Frontal cortex (tissue), 4 donors: ENCODE results near the gene FOXN3. TPM values are rescaled to one million over a fixed set of nuclear protein-coding genes. Genes with fewer than 3 reads are reported as not detected.

Experiments used
- DNase-seq, 2 donors: peaks; one replicate each; pipeline ENCODE4 v3.0.0; 2012; ENCODE audit warnings: low spot score in 2 of 2
- FAIRE-seq: peaks from 2 replicates; lab custom pipeline; 2012; peaks lifted over from hg19 to GRCh38; lab: Jason Lieb, UNC
- total RNA-seq: library from RNA; depleted of rRNA; stranded (reverse); fragments of >200 nt; gene quantifications from one replicate; pipeline ENCODE4 v1.2.3, GENCODE V29; 2014
- donor health status: control.
- donor health status: control.
- donor health status: control.

Gene FOXN3
- total RNA-seq, 1 donor from 2014 or later, result 24.1 TPM

GRCh38 chr14:89368490-89369477 lies 48.2 kb downstream of the FOXN3 start:
- no peak for DNase-seq
- FAIRE-seq, result no peak

GRCh38 chr14:89367779-89368120 lies 49.3 kb downstream of the FOXN3 start:
- no peak for FAIRE-seq
- no peak for DNase-seq

- DNase-seq (no peak), FAIRE-seq (no peak)
These were observed 49.9 kb downstream of the FOXN3 start for GRCh38 chr14:89366864-89367778.

DNA sequence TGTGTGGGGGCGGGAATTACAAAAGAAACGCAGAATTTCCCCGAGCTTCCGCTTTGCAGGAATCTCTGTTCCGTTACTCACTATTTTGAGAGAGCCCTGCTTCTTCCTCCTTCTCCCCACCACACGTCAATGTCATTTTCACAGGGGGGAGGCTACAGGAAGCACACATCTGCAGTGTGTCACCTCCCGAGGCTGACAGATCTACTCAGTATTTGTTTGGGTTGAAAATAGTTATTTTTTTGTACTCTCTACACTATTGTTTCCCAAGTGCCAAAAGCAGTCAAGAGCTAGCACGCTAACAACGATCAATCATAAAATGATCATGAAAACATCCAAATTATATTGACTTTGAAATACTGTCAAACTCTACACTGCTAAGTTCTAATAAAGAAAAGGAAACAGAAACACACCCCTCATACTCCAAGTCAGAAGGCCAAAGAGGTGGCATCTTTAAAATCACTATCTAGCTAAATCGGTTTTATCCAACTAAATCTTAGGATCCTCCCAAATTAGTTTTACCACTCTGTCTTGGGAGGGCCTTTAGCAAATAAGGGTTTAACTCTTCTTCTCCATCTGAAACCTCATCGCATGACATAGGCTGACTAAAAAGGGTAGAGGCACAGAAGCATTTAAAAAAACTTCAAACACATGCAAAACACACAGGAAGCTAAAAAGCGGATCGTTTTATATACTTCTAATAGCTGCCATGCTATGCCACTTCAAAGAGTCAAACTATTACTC lies 51.8 kb downstream of the FOXN3 start:
- DNase-seq, result no peak
- FAIRE-seq, result no peak

GRCh38 chr14:89364316-89364715 lies 52.7 kb downstream of the FOXN3 start:
- no peak for DNase-seq
- no peak for FAIRE-seq

DNA sequence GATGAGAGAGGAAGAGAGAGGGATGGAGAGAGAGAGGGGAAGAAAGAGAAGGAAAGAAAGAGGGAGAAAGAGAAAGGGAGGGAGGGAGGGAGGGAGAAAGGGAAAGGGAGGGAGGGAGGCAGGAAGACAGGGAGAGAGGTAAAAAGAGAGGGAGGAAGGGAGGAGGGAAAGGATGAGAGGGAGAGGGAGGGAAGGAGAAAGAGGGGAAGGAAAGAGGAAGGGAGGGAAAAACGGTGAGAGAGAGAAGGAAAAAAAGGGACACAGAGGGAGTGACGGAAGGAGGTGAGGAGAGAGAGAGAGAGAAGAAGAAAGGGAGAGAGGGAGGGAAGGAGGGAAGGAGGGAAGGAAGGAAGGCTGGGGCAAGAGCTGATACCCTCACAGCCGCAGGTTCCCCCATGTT lies 56.8 kb downstream of the FOXN3 start:
- DNase-seq, result no peak
- no peak for FAIRE-seq

GRCh38 chr14:89359477-89360222 lies 57.4 kb downstream of the FOXN3 start:
- peak in 1 of 2 donors; percentile 36 for DNase-seq
- FAIRE-seq, result no peak

DNA sequence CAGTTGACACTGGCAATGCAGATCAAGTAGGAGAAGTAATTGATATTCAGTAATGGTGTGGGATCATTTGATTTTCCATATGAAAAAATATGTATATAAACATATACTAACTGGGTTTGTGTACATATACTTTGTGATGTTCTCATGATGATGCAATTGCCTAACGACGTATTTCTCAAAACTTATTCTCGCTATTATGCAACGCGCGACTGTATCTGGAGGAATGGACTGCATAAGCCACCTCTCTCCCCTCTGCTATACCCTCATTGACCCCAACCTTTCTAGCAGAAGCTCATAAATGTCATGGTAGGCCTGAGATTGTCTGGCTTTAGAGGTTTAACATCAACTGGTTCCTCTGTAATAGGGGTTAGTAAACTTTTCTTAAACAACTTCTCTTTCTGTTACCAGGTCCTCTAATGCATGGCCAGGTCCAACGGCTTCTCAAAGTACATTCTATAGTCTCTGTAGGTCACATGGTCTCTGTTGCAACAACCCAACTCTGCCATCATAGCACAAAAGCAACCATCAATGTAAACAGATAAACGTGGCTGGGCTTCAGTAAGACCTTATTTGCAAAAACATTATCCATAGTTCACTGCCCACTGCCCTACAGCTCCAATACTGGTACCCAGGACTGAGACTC lies 59.3 kb downstream of the FOXN3 start:
- FAIRE-seq (no peak), DNase-seq (no peak)

- no peak for DNase-seq
- FAIRE-seq, result no peak
These were observed 60.1 kb downstream of the FOXN3 start for GRCh38 chr14:89356927-89357326.

DNA sequence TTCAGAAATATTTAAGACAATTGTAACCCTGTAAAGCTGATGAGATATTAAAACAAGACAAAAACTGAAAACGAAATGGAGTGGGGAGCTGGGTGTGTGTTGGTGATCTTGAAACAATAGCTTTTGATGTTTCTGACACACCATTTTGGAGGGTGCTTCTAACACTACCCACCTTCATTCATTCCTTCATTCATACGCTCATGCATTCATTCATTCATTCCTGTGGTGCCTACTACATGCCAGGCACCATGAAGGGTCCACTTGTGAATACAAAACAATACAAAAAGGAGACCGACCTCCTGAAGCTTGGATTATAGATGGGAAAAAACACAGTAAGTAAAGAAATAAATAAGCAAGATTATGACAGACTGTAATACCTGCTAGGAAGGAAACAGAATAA lies 60.5 kb downstream of the FOXN3 start:
- no peak for DNase-seq
- FAIRE-seq, result no peak

DNA sequence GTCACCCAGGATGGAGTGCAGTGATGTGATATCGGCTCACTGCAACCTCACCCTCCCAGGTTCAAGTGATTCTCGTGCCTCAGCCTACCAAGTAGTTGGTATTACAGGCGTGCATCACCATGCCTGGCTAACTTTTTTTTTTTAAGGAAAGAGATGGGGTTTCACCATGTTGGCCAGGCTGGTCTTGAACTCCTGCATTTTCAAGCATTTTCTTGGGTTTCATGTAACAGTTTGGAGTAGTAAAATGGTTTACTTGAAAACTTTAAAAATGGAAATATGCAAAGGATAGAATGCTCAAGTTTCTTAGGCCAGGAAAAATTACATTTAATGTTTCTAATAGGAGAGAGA lies 63.3 kb downstream of the FOXN3 start:
- DNase-seq (no peak), FAIRE-seq (no peak)

GRCh38 chr14:89352976-89353765 lies 63.9 kb downstream of the FOXN3 start:
- FAIRE-seq (no peak), DNase-seq (no peak)

DNA sequence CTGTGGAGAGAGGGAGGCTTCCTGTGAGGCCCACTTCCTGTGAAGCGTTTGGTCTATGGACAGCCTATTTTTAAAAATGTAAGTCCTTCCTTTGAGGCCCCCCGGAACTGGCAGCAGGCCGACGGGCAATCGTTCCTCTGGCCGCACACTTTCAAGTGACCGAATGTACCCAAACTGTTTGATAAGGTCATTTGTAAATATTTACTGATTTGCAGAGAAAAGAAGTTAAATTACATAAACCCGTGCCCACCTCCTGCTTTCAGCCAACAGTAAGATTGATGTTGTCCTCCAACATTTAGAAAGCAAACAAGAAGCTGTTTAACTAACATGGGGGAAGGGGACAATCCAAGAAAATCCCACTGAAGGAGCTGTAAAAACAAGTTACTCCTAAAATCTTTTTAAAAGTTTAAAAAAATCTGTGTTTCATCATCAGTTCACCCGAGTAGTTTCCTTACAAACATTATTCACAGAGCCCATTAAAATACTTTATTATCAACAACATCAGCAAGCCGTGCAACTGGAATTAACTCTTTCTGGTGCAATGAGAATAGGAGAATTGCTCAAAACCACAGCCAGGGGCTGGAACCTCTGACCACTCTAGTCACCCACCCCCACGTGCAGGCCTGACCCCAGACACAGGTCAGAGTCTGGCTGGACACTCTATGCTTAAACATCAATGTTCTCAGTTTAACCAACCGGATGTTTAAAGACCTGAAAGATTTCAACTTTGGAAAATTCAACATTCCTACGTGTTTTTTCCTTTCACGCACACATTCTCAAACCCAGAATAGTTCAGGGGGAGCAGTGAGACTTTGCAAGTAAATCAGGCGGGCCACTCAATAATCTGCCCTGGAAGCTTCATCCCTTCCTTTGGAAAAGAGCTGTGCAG lies 65.3 kb downstream of the FOXN3 start:
- FAIRE-seq (no peak), DNase-seq (no peak)

DNA sequence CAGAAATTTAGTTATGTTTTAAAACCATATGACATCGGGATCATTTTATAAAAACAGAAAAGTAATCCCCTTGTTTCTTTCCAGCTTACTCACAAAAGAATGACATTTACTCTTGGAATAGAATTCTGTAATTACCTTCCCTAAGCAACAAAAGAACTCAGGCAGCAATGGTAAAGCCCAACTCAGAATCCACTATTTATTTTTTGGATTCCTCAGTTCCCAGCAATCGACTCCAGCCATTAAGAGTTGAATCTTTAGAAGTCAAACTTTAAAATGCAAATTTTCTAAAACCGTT lies 65.9 kb downstream of the FOXN3 start:
- DNase-seq, result no peak
- no peak for FAIRE-seq

GRCh38 chr14:89350152-89350551 lies 66.9 kb downstream of the FOXN3 start:
- no peak for FAIRE-seq
- no peak for DNase-seq

GRCh38 chr14:89349171-89350008 lies 67.6 kb downstream of the FOXN3 start:
- FAIRE-seq (no peak), DNase-seq (peak in 1 of 2 donors; percentile 51)

GRCh38 chr14:89348722-89349121 lies 68.3 kb downstream of the FOXN3 start:
- DNase-seq, result no peak
- no peak for FAIRE-seq
